NCI-H446 treated with DMSO at 0.1 percent for 48 hours (cell line): ENCODE data around the gene FAM229A.
A peak's percentile ranks its signal among the peaks of the same experiment; 100 is the strongest.

ENCODE experiments used
- DNase-seq: peaks from one replicate; lab custom pipeline; 2025; lab: John Stamatoyannopoulos, UW

Gene FAM229A

DNA sequence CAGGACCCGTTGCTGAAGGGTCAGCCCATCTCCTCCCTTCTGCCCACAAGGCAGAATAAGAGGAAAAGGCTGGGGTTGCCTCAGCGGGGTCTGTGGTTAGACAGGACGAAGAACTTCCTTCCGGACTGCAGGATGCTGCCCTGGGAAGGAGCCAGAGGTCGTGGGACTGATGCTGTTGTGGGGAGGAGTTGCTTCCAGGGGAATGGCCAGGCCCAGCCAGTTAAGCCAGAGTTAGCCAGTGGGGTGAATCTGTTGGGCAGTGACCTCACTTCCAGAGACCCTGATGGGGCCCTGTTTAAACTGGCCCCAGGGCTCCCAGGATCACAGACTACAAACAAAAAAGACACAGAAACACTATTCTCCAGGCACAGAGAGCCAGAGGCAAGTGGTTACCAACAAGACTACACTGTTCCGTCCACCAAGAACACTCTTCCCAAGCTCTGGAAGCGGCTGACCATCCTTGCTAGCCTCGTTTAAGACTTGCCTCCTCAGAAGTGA is 13.0 kb downstream of the FAM229A start:
- no peak for DNase-seq

GRCh38 chr1:32346532-32347157 is 15.6 kb downstream of the FAM229A start:
- DNase-seq = no peak

- DNase-seq = no peak
Measured at GRCh38 chr1:32345289-32345827, 16.9 kb downstream of the FAM229A start.

- DNase-seq = no peak
Measured at GRCh38 chr1:32342704-32343103, 19.6 kb downstream of the FAM229A start.

DNA sequence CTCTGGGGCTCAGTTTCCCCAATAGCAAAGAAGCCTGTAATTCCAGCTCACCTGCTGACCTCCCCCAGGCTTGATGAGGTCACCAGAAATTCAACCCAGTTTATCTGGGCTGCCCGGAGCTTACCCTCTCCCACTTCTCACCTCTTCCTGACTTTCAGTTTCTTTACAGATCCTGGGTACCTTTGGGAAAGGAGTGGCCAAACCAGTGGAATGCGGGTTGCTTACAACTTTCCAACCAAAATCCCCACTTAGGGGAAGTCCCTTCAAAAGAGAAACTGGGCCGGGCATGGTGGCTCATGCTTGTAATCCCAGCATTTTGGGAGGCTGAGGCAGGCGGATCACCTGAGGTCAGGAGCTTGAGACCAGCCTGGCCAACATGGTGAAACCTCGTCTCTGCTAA is 20.3 kb downstream of the FAM229A start:
- no peak for DNase-seq

GRCh38 chr1:32341186-32341757 is 21.0 kb downstream of the FAM229A start:
- no peak for DNase-seq

DNA sequence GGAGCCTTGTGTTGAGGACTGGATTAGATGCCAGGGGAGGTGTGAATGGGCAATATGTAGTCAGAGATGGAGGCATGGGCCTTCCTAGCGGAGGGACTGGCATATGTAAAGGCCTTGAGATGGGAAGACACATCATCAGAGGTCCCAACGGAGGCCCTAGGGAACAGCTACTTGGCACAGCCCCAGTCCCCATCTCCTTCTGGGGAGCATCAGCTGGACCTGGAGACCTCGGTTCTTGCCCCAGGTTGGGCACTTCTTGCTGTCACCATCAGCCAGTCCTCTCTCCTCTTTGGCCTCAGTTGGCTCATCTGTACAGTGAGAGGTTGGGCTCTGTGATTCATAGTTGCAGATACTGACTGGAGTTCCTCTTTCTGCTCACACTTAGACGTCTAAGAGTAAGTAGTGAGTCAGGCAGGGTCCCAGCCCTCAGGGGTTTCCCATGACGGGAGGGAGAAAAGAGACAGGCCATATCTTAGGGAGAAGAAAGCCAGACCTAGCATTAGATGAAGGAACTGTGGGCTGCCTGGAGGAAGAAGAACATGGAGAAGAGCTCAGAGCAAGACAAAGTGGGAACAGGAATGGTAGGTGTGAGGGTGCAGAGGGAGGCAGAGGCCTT is 22.8 kb downstream of the FAM229A start:
- no peak for DNase-seq

- no peak for DNase-seq
Measured at GRCh38 chr1:32338637-32339145, 23.6 kb downstream of the FAM229A start.

DNA sequence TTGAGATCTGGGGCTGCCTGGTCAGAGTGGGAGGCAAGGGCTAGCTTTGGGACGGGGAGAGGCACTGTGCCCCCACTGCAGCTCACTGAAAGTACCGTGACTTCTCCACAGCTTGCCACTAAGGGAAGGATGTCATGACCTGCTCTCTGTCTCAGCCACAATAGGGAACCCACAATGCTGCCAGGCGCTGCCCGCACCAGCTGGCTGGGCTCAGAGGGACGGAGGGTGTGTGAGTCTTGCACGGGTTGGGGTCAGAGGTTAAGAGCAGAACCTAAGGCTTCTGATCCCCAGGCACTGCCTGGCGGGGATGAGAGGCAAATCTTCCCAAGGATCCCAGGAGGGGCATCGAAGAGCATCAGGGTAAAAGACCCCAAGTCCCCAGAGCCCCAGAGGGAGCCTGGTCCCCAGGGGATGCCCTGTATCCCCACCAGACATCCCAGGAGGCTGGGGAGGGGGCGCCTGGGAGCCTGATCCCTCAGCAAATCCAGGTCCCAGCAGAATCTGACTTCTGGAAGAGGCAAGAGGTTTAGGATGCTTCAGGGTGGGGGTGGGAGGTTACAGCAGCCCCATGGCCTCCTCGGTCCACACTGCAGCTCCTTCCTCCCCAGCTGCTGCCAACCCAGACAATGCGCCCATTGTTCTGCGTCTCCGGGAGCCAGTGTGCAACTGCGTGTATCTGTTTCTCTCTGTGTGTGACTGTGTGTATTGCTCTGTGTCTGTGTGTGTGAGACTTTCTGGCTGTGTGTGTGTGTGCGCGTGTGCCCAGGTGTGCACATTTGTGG is 24.2 kb downstream of the FAM229A start:
- no peak for DNase-seq

DNA sequence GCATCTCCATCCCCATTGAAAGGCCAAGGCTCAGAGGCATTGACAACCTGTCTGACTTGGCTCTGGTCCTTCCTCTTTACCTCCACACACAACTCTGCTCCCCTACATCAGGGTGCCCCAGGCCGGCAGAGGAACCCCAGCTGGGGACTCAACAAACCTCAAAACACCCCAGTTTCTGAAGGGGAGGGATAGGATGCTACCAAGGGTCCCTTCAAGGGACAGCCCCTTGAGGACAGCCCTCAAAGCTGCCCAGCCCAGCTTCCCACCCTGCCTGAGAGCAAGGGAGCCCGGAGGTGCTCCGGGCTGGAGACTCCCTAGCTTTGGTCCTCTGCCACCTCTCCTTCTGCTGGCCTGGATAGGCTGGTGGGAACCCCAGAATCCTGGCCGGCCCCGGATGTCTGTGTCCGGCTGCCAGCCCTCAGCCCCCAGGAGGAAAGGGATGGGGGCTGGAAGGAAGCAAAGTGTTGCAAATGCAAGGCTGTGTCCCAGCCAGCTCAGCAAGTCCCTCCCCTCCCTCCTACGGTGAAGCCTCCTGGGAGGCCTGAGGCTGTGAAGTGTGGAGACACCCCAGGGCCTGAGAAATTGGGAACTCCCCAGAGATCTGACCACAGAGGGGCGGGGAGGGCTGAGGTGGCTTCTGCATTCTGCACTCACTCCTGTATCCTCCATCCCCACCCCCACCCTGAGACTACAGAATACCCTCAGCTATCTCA is 25.2 kb downstream of the FAM229A start:
- DNase-seq = no peak

GRCh38 chr1:32336591-32336932 is 25.7 kb downstream of the FAM229A start:
- DNase-seq = no peak

DNA sequence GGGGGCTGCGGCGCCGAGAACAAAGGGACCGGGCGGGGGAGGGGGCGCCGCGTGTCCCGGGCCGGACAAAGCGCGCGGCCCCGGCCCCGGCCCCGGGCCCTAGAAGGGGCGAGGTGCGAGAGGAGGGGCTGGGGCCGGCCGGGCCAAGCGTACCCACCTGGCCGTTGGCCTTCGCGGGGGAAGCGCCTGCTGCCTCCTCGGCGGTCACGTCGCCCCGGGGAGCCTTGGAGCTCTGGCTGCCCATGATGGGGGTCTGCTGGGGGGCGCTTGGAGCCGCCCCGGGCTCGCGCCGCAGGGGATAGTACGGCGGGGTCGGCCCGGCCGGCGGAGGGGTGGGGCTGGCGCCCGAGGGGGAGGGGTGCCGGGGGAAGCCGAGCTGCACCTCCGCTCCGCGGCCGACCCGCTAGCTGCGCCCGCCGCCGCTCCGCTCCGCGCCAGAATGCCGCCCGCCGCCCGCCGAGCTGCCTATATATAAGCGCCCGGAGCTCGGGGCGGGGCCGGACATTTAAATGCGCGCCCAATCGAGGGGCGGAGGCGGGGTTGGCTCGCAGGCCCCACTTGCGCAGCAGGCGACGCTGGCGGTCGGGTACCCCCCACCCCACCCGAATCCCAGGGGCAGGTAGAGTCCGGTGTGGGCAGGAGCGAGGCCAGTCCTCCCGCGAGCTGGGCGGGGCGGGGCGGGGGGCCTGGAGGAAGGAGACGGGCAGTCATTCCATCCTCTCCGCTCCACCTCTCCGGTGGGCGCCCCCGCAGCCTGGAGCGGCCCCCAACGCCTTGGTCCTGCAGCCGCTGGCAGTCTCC is 26.3 kb downstream of the FAM229A start, which contains the start of gene MARCKSL1:
MARCKSL1 (minus strand) TSS at position 444 of the 801 bp plus-strand sequence; CDS start at position 244, 200 bp downstream.
- peak; percentile 64 for DNase-seq

DNA sequence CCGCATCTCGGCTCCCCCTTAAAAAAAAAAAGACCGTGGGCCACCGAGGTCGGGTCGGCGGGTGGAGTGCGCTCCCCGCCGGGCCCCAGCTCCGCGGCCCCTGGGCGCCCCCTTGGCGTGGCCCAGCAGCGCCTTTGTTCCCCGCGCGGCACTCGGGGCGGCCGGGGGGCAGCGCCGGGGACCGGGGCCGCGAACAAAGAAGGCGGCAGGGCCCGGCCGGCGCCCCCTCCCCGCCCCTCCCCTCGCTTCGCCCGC is 26.8 kb downstream of the FAM229A start:
- DNase-seq = no peak

GRCh38 chr1:32334864-32335534 is 27.3 kb downstream of the FAM229A start:
- no peak for DNase-seq

DNA sequence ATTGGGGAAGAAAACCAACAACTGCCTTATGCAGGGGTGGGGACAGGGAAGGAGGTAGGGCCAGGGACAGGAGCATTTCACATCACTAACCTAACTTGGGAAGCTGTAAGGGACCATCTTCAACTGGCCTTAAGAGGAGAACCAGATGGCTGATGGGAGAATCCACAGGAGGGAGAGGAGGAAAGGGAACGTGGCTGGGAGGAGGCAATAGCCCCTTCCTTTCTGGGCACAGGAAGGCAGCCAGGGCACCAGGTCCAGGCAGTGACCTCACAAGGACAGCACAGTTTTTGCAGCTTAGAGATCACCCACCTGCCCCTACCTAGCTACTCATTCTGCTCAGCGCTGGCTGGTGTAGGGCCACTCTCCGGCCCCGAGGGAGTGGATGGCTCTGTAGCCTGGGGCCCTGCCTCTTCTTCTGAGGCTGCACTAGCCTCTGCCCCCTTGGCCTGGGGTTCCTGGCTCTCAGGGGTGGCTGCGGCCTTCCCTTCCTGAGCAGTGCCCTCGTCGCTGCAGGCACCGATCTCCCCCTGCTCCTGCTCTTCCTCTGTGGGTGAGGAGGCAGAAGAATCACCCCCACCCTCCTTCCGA is 27.9 kb downstream of the FAM229A start:
- no peak for DNase-seq

- DNase-seq = no peak
Measured at GRCh38 chr1:32333251-32333963, 28.9 kb downstream of the FAM229A start.

DNA sequence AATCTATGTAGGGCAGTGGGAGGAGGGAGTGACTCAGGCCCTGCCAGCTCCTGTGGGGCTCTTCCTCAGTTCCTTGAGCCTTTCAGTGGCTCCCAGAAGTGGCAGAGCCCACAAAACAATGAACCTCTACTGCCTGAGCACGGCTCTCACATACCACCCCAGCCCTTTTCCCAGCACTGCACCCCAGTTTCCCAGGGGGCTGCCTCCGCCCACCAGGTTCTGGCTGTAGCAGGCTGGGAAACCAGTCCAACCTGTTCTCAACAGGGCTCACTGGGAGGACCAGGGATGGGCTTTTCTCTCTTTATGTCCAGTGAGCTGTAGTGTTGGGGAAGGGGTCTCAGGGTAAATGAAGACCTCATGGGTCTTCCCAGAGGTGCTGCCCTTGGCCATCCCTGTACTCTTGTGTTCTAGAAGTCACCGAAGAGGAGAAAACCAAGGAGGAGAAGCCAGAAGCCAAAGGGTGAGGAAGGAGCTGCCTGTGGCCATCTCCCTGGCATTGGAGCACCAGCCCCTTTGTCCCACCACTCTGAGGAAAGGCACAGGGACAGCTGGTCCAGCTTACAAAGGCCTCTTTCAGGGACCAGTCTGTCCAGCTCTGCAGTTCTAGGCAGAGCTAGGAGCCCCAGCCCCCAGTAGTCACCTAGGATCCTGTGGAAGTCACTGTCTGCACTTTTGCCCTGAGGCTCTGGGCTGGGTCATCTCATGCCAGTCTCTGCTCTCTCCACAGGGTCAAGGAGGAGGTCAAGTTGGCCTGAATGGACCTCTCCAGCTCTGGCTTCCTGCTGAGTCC is 29.8 kb downstream of the FAM229A start:
- DNase-seq = no peak

DNA sequence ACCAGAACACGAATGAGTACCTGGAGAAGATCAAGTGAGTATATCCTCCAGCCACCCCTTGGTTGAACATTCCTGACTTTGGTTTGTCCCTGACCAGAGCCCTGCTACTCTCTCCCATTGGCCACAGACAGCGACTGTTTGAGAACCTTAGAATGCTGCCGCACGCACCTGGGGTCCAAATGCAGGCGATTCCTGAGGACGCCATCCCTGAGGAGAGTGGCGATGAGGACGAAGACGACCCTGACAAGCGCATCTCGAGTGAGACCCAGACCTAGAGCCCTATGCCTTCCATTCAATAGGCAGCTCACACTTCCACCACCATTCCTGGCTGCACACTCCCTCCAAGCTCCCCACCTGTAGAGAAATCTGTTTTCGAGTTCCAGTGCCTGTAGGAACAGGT is 30.7 kb downstream of the FAM229A start:
- DNase-seq = no peak
